GM10266 (cell line): ENCODE results near the gene CHADL.

Source experiments
- DNase-seq: peaks from one replicate; pipeline ENCODE4 v3.0.0; 2012; ENCODE audit errors: extremely low spot score
- CTCF ChIP-seq: IDR thresholded peaks from 2 replicates; pipeline ENCODE4 v1.5.1; 2012; ENCODE audit warnings: mild to moderate bottlenecking, low read depth; ENCODE audit not compliant: control insufficient read depth, insufficient read depth; ENCODE audit errors: missing control alignments

CHADL gene

GRCh38 chr22:41247703-41248102 lies 7.0 kb upstream of the CHADL start:
- DNase-seq: no peak
- TF ChIP-seq CTCF: no peak

GRCh38 chr22:41245917-41246499 lies 5.3 kb upstream of the CHADL start:
- no peak for TF ChIP-seq CTCF
- no peak for DNase-seq

GRCh38 chr22:41243361-41243760 lies 2.6 kb upstream of the CHADL start:
- no peak for DNase-seq
- no peak for TF ChIP-seq CTCF

DNA sequence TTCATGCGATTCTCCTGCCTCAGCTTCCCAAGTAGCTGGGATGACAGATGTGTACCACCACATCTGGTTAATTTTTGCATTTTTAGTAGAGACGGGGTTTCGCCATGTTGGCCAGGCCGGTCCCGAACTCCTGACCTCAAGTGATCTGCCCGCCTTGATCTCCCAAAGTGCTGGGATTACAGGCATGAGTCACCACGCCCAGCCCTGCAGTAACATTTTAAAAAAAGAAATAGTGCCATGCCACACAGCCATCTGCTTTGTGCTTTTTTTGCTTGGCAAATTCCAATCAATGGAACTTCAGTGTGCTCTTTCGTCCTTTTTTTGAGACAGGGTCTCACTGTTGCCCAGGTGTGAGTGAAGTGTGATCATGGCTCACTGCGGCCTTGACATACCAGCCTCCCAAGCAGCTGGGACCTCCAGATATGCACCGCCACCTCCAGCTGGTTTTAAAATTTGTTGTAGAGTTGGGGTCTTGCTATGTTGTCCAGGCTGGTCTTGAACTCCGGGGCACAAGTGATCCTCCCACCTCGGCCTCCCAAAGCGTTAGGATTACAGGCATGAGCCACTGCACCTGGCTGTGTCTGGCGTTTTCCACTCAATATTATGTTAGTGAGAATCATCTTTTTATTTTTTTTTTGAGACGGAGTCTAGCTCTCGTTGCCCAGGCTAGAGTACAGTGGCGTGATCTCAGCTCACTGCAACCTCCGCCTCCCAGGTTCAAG lies 1.8 kb upstream of the CHADL start:
- DNase-seq: no peak
- no peak for TF ChIP-seq CTCF

GRCh38 chr22:41241133-41241676 lies 474 bp upstream of the CHADL start:
- TF ChIP-seq CTCF: no peak
- no peak for DNase-seq

DNA sequence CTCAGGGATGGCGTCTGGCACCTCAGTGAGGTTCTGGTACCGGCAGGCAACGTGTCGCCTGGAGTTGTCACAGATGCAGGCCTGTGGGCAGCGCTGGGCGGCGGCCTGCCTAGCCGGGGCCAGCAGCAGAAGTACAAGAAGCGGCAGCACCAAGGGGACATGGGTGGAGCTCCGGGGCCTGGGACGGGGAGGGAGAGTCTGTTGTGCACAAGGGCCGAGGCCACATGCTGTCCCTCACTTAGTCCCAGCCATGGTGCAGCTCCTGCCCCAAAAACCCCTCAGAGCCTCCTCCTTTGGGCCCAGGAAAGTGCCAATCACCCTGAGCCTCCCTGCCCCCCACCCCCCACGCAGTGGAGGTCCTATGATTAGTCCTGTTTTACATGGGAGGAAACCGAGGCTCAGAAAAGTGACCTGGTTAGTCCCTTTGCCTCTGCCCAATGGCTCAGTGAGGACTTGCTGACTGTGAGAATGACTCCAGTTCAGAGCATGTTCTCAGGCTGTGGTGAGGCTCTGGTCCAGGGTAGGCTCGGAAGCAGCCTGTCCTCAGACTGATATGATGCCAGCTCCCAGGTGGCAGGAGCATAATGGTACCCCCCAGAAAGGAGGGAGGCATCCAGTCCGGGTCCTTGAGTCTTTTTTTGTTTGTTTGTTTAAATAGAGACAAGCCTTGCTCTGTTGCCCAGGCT lies 1.1 kb downstream of the CHADL start:
- TF ChIP-seq CTCF: no peak
- no peak for DNase-seq
